Panc1 (cell line): ENCODE measurements around the gene KCNG1.

Experiments used
- CTCF ChIP-seq: fragments of 450-650 bp; IDR thresholded peaks from 2 replicates; pipeline ENCODE4 v1.5.1; 2017; ENCODE audit warnings: mild to moderate bottlenecking
- POLR2AphosphoS5 ChIP-seq: IDR thresholded peaks from 2 replicates; pipeline ENCODE4 v1.6.1; 2012; ENCODE audit warnings: mild to moderate bottlenecking, low read depth, low read length, moderate library complexity
- REST ChIP-seq, 2 experiments: IDR thresholded peaks; 2 replicates each; pipeline ENCODE4 v1.6.1; 2011 to 2012; ENCODE audit warnings: low read depth in 2 of 2, control low read depth in 1 of 2, low read length in 1 of 2, mild to moderate bottlenecking in 1 of 2, moderate library complexity in 1 of 2; ENCODE audit not compliant: insufficient read depth in 1 of 2
- SIN3A ChIP-seq: IDR thresholded peaks from 2 replicates; pipeline ENCODE4 v1.6.1; 2012; ENCODE audit warnings: low read depth, mild to moderate bottlenecking, low read length, moderate library complexity, borderline replicate concordance; ENCODE audit not compliant: insufficient read depth
- TCF7L2 ChIP-seq: IDR thresholded peaks from 2 replicates; pipeline ENCODE4 v1.6.1; 2011; ENCODE audit warnings: mild to moderate bottlenecking, low read depth, low read length, inconsistent platforms

- TF ChIP-seq CTCF: peak; percentile 89
- no peak for TF ChIP-seq REST (IDR thresholded peaks at IDR 0.05; ENCODE audit: insufficient read depth in 1 of 2, low read depth in 2 of 2, low read length in 1 of 2)
- TF ChIP-seq SIN3A: no peak
- TF ChIP-seq POLR2AphosphoS5: no peak
- TF ChIP-seq TCF7L2: no peak
These were observed 30.0 kb downstream of the KCNG1 start for GRCh38 chr20:50992733-50993457.
